Prostate gland (tissue), 2 donors: Measurements from ENCODE around the gene ZNF582.

ENCODE experiments used
- POLR2A ChIP-seq: fragments of 450-650 bp; IDR thresholded peaks from one replicate; pipeline ENCODE4 v1.6.1; 2016; ENCODE audit warnings: antibody characterized with exemption, mild to moderate bottlenecking
- POLR2AphosphoS5 ChIP-seq: sonication (generic); formaldehyde crosslinking; IDR thresholded peaks from one replicate; pipeline ENCODE4 v1.6.1; 2017; ENCODE audit warnings: antibody characterized with exemption
- TF ChIP-seq, protein P1 (sequence below), 4 experiments: fragments of 200-600 bp in 2 of 4; fragments of 450-650 bp in 2 of 4; sonication (generic) in 2 of 4; IDR thresholded peaks; 1 replicate in 3 of 4; 2 replicates in 1 of 4; pipeline ENCODE4 v1.5.1; 2016 to 2019; ENCODE audit warnings: antibody characterized with exemption in 4 of 4, mild to moderate bottlenecking in 2 of 4, moderate library complexity in 2 of 4

DNA sequence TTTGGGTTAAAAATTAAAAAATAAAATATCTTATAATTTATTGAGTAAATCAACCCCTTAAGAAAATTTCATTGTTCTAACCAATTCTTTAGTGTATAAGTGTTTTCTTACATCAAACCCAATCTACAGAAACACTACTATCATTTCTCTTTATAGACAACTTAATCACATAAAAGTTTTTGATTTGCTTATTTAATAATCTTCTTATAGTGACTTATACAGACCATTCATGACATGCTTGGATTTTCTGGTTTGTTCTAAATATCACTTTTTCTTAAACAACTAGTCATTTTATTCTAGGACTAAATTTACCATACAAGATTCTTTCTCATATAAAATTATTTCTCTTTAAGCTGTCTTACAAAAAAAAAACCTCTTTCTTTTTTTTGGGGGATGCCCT is 51.4 kb downstream of the ZNF582 start:
- TF ChIP-seq, protein P1, sequence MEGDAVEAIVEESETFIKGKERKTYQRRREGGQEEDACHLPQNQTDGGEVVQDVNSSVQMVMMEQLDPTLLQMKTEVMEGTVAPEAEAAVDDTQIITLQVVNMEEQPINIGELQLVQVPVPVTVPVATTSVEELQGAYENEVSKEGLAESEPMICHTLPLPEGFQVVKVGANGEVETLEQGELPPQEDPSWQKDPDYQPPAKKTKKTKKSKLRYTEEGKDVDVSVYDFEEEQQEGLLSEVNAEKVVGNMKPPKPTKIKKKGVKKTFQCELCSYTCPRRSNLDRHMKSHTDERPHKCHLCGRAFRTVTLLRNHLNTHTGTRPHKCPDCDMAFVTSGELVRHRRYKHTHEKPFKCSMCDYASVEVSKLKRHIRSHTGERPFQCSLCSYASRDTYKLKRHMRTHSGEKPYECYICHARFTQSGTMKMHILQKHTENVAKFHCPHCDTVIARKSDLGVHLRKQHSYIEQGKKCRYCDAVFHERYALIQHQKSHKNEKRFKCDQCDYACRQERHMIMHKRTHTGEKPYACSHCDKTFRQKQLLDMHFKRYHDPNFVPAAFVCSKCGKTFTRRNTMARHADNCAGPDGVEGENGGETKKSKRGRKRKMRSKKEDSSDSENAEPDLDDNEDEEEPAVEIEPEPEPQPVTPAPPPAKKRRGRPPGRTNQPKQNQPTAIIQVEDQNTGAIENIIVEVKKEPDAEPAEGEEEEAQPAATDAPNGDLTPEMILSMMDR (IDR thresholded peaks at IDR 0.05), result no peak
- no peak for TF ChIP-seq POLR2A
- no peak for TF ChIP-seq POLR2AphosphoS5
